Mesenchymal stem cell (in vitro differentiated cells and primary cell): ENCODE results near the gene RILP.
"Not testable (repeated sequence)": the region's sequence is repeated elsewhere in the genome, so short reads cannot be mapped to it uniquely, and the experiment has no call there.

Source experiments
- DNase-seq: peaks from one replicate; pipeline ENCODE4 v3.0.0-alpha.2; 2013
- H2AFZ ChIP-seq: one replicate; pipeline ENCODE4 v1.6.1; 2013; ENCODE audit warnings: low read depth, mild to moderate bottlenecking, control low read depth, inconsistent platforms, low read length, moderate library complexity
- H2AK5ac ChIP-seq: 2 replicates; pipeline ENCODE4 v1.6.1; 2013; ENCODE audit warnings: low read length, moderate library complexity, mild to moderate bottlenecking, inconsistent platforms; ENCODE audit not compliant: severe bottlenecking
- H2BK120ac ChIP-seq: one replicate; pipeline ENCODE4 v1.6.1; 2013; ENCODE audit warnings: low read depth, mild to moderate bottlenecking, inconsistent platforms, low read length, moderate library complexity
- H2BK12ac ChIP-seq, 2 experiments: one replicate each; pipeline ENCODE4 v1.6.1; 2013; ENCODE audit warnings: inconsistent platforms in 2 of 2, low read length in 2 of 2, mild to moderate bottlenecking in 2 of 2, moderate library complexity in 2 of 2, control low read depth in 1 of 2
- H2BK15ac ChIP-seq: one replicate; pipeline ENCODE4 v1.6.1; 2013; ENCODE audit warnings: mild to moderate bottlenecking, low read depth, inconsistent platforms; ENCODE audit not compliant: poor library complexity, severe bottlenecking
- H2BK5ac ChIP-seq: 2 replicates; pipeline ENCODE4 v1.6.1; 2013; ENCODE audit warnings: low read depth, mild to moderate bottlenecking, low read length, control low read depth, inconsistent platforms; ENCODE audit not compliant: poor library complexity, severe bottlenecking
- H3K14ac ChIP-seq, 2 experiments: one replicate each; pipeline ENCODE4 v1.6.1; 2013; ENCODE audit warnings: inconsistent platforms in 2 of 2, low read length in 2 of 2, control low read depth in 1 of 2, mild to moderate bottlenecking in 1 of 2, moderate library complexity in 1 of 2
- H3K18ac ChIP-seq, 2 experiments: one replicate each; pipeline ENCODE4 v1.6.1; 2013; ENCODE audit warnings: inconsistent platforms in 2 of 2, low read length in 2 of 2, control low read depth in 1 of 2, low read depth in 1 of 2, mild to moderate bottlenecking in 1 of 2
- H3K23ac ChIP-seq, 2 experiments: one replicate each; pipeline ENCODE4 v1.6.1; 2013; ENCODE audit warnings: inconsistent platforms in 2 of 2, low read length in 2 of 2, mild to moderate bottlenecking in 2 of 2, moderate library complexity in 2 of 2, control low read depth in 1 of 2
- H3K27ac ChIP-seq: 2 replicates; pipeline ENCODE4 v1.5.1; 2013; ENCODE audit warnings: mild to moderate bottlenecking, moderate library complexity, low read length, control low read depth, inconsistent platforms; ENCODE audit not compliant: poor library complexity, severe bottlenecking
- H3K27me3 ChIP-seq, 2 experiments: 2 replicates each; pipeline versions ENCODE4 v1.6.1 to v1.7.0; 2013; ENCODE audit warnings: low read length in 2 of 2, mild to moderate bottlenecking in 2 of 2, moderate library complexity in 2 of 2, control low read depth in 1 of 2, inconsistent platforms in 1 of 2; ENCODE audit not compliant: control insufficient read depth in 1 of 2, insufficient read depth in 1 of 2
- H3K36me3 ChIP-seq, 2 experiments: 2 replicates each; pipeline versions ENCODE4 v1.6.1 to v1.7.0; 2013; ENCODE audit warnings: low read length in 2 of 2, control low read depth in 1 of 2, inconsistent platforms in 1 of 2, low read depth in 1 of 2, mild to moderate bottlenecking in 1 of 2; ENCODE audit not compliant: insufficient read depth in 2 of 2, control insufficient read depth in 1 of 2
- H3K4ac ChIP-seq, 2 experiments: one replicate each; pipeline ENCODE4 v1.6.1; 2013; ENCODE audit warnings: inconsistent platforms in 2 of 2, low read length in 2 of 2, mild to moderate bottlenecking in 2 of 2, moderate library complexity in 2 of 2, control low read depth in 1 of 2, low read depth in 1 of 2
- H3K4me1 ChIP-seq: 2 replicates; pipeline ENCODE4 v1.6.1; 2013; ENCODE audit warnings: low read depth, low read length, control low read depth; ENCODE audit not compliant: control insufficient read depth, insufficient read depth
- H3K4me2 ChIP-seq: 2 replicates; pipeline ENCODE4 v1.6.1; 2013; ENCODE audit warnings: low read length, mild to moderate bottlenecking, inconsistent platforms; ENCODE audit not compliant: poor library complexity, severe bottlenecking
- H3K4me3 ChIP-seq, 2 experiments: 2 replicates each; pipeline versions ENCODE4 v1.5.1 to v1.7.0; 2013; ENCODE audit warnings: low read length in 2 of 2, mild to moderate bottlenecking in 2 of 2, control low read depth in 1 of 2, low read depth in 1 of 2; ENCODE audit not compliant: insufficient read depth in 1 of 2
- H3K79me1 ChIP-seq: replicated peaks from 2 replicates; pipeline ENCODE4 v1.6.1; 2013; ENCODE audit warnings: mild to moderate bottlenecking, control low read depth, low read length, inconsistent platforms; ENCODE audit not compliant: poor library complexity, severe bottlenecking
- H3K9ac ChIP-seq: 2 replicates; pipeline ENCODE4 v1.7.0; 2013; ENCODE audit warnings: mild to moderate bottlenecking, low read length, moderate library complexity
- H3K9me3 ChIP-seq: 2 replicates; pipeline ENCODE4 v1.7.0; 2013; ENCODE audit warnings: mild to moderate bottlenecking, low read length; ENCODE audit not compliant: control insufficient read depth
- H4K8ac ChIP-seq: one replicate; pipeline ENCODE4 v1.6.1; 2013; ENCODE audit warnings: inconsistent platforms, mild to moderate bottlenecking, low read length, moderate library complexity
- H4K91ac ChIP-seq: one replicate; pipeline ENCODE4 v1.6.1; 2013; ENCODE audit warnings: mild to moderate bottlenecking, low read length, inconsistent platforms
- WGBS: methylation state at CpG from one replicate; pipeline ENCODE4 v1.1.7; 2013; ENCODE audit warnings: mixed read lengths; 5-methylcytosine and 5-hydroxymethylcytosine counted together

RILP gene

DNA sequence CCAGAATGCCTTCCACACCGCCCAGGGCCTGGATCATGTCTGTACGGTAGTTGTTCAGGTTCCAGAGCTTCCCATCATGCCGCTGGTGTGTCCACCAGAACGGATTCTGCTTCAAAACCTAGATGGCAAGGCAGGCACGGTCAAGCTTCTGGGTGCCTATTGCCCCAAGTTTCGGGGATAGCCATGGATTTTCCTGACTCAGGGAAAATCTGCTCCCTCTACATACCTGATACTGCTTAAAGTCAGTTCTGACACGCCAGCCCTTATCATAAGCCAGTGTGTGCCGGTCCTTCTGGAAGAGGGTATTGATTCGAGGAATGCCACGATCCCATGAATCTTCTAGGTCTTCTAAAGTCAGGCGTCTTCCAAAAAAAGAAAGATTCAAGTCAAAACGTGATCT, 11.4 kb upstream of the RILP start:
- WGBS: 98% methylated on average over 12 of the region's 12 CpGs
- H3K9ac ChIP-seq: no peak overlapping the region
- H2AFZ ChIP-seq: no peak overlapping the region
- peaks cover 36% of the 10 kb centered on the region for H3K79me1 ChIP-seq
- peaks cover 76 to 89% of the 10 kb centered on the region in 2 experiments for H3K36me3 ChIP-seq
- no peak overlapping the region for H3K4me2 ChIP-seq
- no peak overlapping the region for H3K14ac ChIP-seq
- no peak overlapping the region for H3K4me3 ChIP-seq
- no peak for DNase-seq
- no peak overlapping the region for H3K23ac ChIP-seq
- no peak overlapping the region for H2BK12ac ChIP-seq
- H3K18ac ChIP-seq: no peak overlapping the region
- H4K91ac ChIP-seq: no peak overlapping the region
- H2AK5ac ChIP-seq: no peak overlapping the region
- no peak overlapping the region for H2BK120ac ChIP-seq
- H3K9me3 ChIP-seq: no peaks in the 10 kb centered on the region
- no peak overlapping the region for H3K27ac ChIP-seq
- H4K8ac ChIP-seq: no peak overlapping the region
- no peak overlapping the region for H3K4ac ChIP-seq
- H3K27me3 ChIP-seq: no peaks in the 10 kb centered on the region
- H2BK15ac ChIP-seq: no peak overlapping the region
- no peaks in the 10 kb centered on the region for H3K4me1 ChIP-seq
- H2BK5ac ChIP-seq: no peak overlapping the region

DNA sequence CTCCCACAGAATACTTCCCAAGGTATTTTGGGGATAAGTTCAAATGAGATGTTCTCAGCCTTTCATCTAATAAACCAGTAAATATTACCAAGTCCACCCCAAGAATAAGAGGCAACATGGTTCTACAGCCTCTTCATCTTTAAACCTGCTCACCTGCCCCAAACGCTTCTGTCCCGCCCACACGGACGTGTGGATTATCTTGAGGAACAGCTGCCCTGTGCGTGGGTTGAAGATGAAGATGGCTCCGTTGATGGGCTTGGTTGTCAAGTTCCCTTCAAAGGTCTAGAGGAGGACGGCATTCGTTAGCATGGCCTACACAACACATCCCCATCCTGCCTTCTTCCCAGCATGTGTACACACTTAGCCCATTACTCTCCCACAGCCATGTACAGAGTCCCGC, 8.4 kb upstream of the RILP start:
- Histone ChIP-seq H3K27me3 (no peaks in the 10 kb centered on the region), H3K9me3 (no peaks in the 10 kb centered on the region), H3K4me1 (no peaks in the 10 kb centered on the region), H3K79me1 (peaks cover 30% of the 10 kb centered on the region), H2BK15ac (no peak overlapping the region), H2BK5ac (no peak overlapping the region), H3K4me3 (no peak overlapping the region), H3K36me3 (peaks cover 82 to 92% of the 10 kb centered on the region in 2 experiments), H2BK12ac (no peak overlapping the region), H2BK120ac (no peak overlapping the region), H3K14ac (no peak overlapping the region), H4K91ac (no peak overlapping the region), H3K9ac (no peak overlapping the region), H2AFZ (no peak overlapping the region), H3K4ac (no peak overlapping the region), H3K23ac (no peak overlapping the region), H4K8ac (no peak overlapping the region), H3K27ac (no peak overlapping the region), H3K4me2 (no peak overlapping the region), H2AK5ac (no peak overlapping the region), H3K18ac (no peak overlapping the region)
- no peak for DNase-seq
- 99% methylated on average over 9 of the region's 9 CpGs for WGBS

DNA sequence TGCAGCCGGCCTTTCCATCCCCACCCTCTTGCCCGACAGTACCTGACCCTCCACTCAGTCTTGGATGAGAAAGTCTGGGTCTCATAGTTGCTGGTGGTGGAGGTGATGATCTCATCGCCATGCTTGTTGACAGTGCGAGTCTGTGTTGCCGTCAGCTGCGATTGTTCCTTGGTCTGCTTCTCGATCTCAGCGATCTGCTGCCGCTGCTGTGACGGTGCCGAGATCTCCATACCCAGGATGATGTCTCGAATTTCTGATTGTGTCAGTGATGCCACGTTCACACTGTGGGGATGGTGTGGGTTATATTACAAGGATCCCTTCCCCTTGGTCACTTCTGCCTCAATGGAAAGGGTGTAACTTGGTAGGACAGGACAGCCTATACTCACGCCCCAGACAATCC, 4.1 kb upstream of the RILP start:
- Histone ChIP-seq H3K18ac (no peak overlapping the region), H3K4me2 (no peak overlapping the region), H3K14ac (no peak overlapping the region), H3K23ac (no peak overlapping the region), H3K27me3 (no peaks in the 10 kb centered on the region), H3K27ac (no peak overlapping the region), H4K8ac (no peak overlapping the region), H3K9ac (no peak overlapping the region), H3K4me3 (no peak overlapping the region), H2AFZ (no peak overlapping the region), H3K4me1 (peaks cover 14% of the 10 kb centered on the region), H2AK5ac (no peak overlapping the region), H3K4ac (no peak overlapping the region), H2BK5ac (no peak overlapping the region), H4K91ac (no peak overlapping the region), H3K79me1 (peaks cover 12% of the 10 kb centered on the region), H2BK120ac (no peak overlapping the region), H2BK12ac (no peak overlapping the region), H3K9me3 (no peaks in the 10 kb centered on the region), H2BK15ac (no peak overlapping the region), H3K36me3 (peaks cover 78 to 80% of the 10 kb centered on the region in 2 experiments)
- 97% methylated on average over 11 of the region's 14 CpGs for WGBS
- DNase-seq: no peak

DNA sequence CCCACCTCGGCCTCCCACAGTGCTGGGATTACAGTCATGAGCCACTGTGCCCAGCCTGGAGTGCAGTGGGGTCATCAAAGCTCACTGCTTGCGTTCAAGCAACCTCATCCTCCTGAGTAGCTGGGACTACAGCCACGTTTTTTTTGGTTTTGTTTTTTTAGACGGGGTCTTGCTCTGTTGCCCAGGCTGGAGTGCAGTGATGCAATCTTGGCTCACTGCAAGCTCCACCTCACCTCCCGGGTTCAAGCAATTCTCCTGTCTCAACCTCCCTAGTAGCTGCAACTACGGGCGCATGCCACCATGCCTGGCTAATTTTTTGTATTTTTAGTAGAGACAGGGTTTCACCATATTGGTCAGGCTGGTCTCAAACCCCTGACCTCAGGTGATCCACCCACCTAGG, 3.1 kb upstream of the RILP start:
- H3K9me3 ChIP-seq, DNase-seq: not testable (repeated sequence)
- 100% methylated on average over 7 of the region's 7 CpGs for WGBS

More for the DNA sequence above, 3.1 kb upstream of the RILP start:
- H3K4me3 ChIP-seq, H4K8ac ChIP-seq, H2BK12ac ChIP-seq, H3K4ac ChIP-seq, H3K23ac ChIP-seq, H2BK5ac ChIP-seq, H3K14ac ChIP-seq, H3K27me3 ChIP-seq, H2AFZ ChIP-seq, H3K9ac ChIP-seq, H4K91ac ChIP-seq, H3K18ac ChIP-seq, H2BK120ac ChIP-seq, H2AK5ac ChIP-seq, H2BK15ac ChIP-seq, H3K79me1 ChIP-seq, H3K4me2 ChIP-seq, H3K27ac ChIP-seq: not testable (repeated sequence)
- peaks cover 68 to 71% of the 10 kb centered on the region in 2 experiments for H3K36me3 ChIP-seq
- H3K4me1 ChIP-seq: peaks cover 23% of the 10 kb centered on the region
